Peyer's patch (tissue), 4 donors: ENCODE measurements around the gene EXOC3L2. TPM values are rescaled to one million over a fixed set of nuclear protein-coding genes. Genes with fewer than 3 reads are reported as not detected.
"Not testable (repeated sequence)": the region's sequence is repeated elsewhere in the genome, so short reads cannot be mapped to it uniquely, and the experiment has no call there.

Experiments used
- DNase-seq, 3 donors: peaks; one replicate each; pipeline ENCODE4 v3.0.0-alpha.2; 2017 to 2019
- H3K27ac ChIP-seq, 4 donors: fragments of 200-600 bp; sonication (generic); one replicate each; pipeline ENCODE4 v1.5.1; 2016 to 2019
- H3K27me3 ChIP-seq, 2 donors: fragments of 200-600 bp; sonication (generic); one replicate each; pipeline ENCODE4 v1.5.1; 2019
- H3K36me3 ChIP-seq, 3 donors: fragments of 200-600 bp; sonication (generic); one replicate each; pipeline ENCODE4 v1.5.1; 2016 to 2019
- H3K4me1 ChIP-seq, 4 donors: fragments of 200-600 bp; sonication (generic); one replicate each; pipeline ENCODE4 v1.5.1; 2016 to 2019
- H3K4me3 ChIP-seq, 4 donors: fragments of 200-600 bp; sonication (generic); 1 replicate in 3 of 4; 2 replicates in 1 of 4; pipeline ENCODE4 v1.5.1; 2016 to 2019; ENCODE audit warnings: mild to moderate bottlenecking in 1 of 4
- H3K9me3 ChIP-seq, 4 donors: fragments of 200-600 bp; sonication (generic); one replicate each; pipeline ENCODE4 v1.5.1; 2016 to 2019; ENCODE audit warnings: mild to moderate bottlenecking in 1 of 4
- CTCF ChIP-seq, 6 experiments: fragments of 450-650 bp in 4 of 6; fragments of 200-600 bp in 2 of 6; sonication (generic) in 1 of 6; IDR thresholded peaks; one replicate each; pipeline ENCODE4 v1.5.1; 2017 to 2019; ENCODE audit warnings: antibody characterized with exemption in 6 of 6, mild to moderate bottlenecking in 3 of 6, moderate library complexity in 1 of 6
- POLR2A ChIP-seq, 2 donors: fragments of 450-650 bp; IDR thresholded peaks; one replicate each; pipeline ENCODE4 v1.5.1; 2017; ENCODE audit warnings: antibody characterized with exemption in 2 of 2, mild to moderate bottlenecking in 2 of 2, moderate library complexity in 2 of 2
- total RNA-seq, 4 donors: library from RNA; depleted of rRNA; stranded (reverse); fragments of >200 nt; gene quantifications; one replicate each; pipeline ENCODE4 v1.1.0, GENCODE V29; 2016

EXOC3L2 gene
- total RNA-seq, 4 donors from 2014 or later, result 1.5 to 8.3 (median 1.5) TPM

DNA sequence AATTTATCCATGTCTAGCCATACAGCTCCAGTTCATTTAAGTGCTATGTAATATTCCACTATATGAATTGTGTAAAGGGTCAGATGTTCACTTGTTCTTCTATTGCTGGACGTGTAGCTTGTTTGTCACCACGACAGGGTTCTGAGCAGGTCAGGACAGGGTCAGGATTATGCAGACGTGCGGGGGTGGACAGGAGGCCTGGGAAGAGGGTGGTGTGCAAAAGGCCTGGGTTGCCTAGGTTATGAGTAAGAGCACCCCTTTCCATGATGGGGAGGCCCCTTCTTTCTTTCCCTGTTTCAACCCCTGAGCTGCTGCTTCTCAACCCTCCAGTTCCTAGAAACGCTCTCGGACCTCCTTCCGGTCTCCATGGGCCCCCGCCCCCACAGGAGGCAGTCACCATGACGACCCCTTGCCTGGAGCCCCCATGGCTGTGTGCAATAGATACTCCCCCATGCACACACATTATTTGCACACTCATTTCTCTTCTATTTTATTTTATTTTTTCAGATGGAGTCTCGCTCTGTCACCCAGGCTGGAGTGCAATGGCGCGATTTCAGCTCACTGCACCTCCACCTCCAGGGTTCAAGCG, 2.0 kb downstream of the EXOC3L2 start:
- Histone ChIP-seq H3K36me3 (no peaks in the 10 kb centered on the region), H3K27me3 (no peaks in the 10 kb centered on the region), H3K4me3 (no peak overlapping the region), H3K9me3 (no peaks in the 10 kb centered on the region), H3K4me1 (no peaks in the 10 kb centered on the region), H3K27ac (no peak overlapping the region)
- TF ChIP-seq CTCF (IDR thresholded peaks at IDR 0.05) (no peak), POLR2A (IDR thresholded peaks at IDR 0.05) (no peak)
- no peak for DNase-seq

DNA sequence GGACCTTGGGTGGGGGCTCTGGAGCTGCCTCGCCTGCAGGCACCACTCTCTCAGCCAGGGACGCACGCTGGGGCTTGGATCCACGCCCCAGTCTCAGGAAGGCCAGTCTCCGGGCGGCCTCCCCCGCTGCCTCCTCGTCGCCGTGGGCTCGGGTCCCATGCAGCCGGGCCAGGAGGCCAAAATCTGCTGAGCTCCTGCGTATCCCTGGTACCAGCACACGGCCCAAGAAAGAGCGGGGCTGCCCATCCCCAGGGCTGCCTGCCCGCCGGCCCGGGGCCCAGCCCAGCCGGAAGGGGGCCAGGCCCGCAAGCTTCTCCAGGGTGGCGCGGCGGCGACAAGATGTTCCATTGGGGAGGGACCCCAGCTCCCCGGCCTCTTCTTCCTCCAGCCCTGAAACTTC, 6.7 kb downstream of the EXOC3L2 start:
- Histone ChIP-seq H3K36me3 (no peaks in the 10 kb centered on the region), H3K9me3 (no peaks in the 10 kb centered on the region), H3K27me3 (peaks cover 0 to 5% of the 10 kb centered on the region in 2 donors), H3K4me3 (no peak overlapping the region), H3K27ac (no peak overlapping the region), H3K4me1 (no peaks in the 10 kb centered on the region)
- no peak for DNase-seq
- no peak for TF ChIP-seq CTCF (IDR thresholded peaks at IDR 0.05)
- TF ChIP-seq POLR2A (IDR thresholded peaks at IDR 0.05), result no peak

DNA sequence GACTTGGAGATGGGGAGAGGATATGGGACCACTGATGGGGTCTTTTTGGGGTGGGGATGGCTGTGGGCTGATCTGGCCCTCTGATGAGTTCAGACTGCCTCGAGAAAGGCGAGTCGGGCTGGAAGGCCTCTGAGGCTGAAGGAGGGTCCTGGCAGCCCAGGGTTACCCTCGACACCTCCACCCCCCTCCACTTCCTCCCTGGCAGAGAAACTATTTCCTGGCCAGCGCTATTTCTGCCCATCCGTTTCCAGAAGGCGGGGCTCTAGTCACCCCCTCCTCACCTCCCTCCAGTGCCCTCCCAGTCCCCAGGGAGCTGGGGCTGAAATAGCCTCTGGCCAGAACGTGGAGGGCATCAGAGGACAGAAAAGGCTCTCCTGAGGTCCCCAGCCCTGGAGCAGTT, 9.7 kb downstream of the EXOC3L2 start:
- no peak for DNase-seq
- Histone ChIP-seq H3K4me1 (no peaks in the 10 kb centered on the region), H3K27ac (no peak overlapping the region), H3K36me3 (no peaks in the 10 kb centered on the region), H3K4me3 (no peak overlapping the region), H3K27me3 (peaks cover 0 to 9% of the 10 kb centered on the region in 2 donors), H3K9me3 (no peaks in the 10 kb centered on the region)
- TF ChIP-seq CTCF (IDR thresholded peaks at IDR 0.05), result no peak
- TF ChIP-seq POLR2A (IDR thresholded peaks at IDR 0.05), result no peak

DNA sequence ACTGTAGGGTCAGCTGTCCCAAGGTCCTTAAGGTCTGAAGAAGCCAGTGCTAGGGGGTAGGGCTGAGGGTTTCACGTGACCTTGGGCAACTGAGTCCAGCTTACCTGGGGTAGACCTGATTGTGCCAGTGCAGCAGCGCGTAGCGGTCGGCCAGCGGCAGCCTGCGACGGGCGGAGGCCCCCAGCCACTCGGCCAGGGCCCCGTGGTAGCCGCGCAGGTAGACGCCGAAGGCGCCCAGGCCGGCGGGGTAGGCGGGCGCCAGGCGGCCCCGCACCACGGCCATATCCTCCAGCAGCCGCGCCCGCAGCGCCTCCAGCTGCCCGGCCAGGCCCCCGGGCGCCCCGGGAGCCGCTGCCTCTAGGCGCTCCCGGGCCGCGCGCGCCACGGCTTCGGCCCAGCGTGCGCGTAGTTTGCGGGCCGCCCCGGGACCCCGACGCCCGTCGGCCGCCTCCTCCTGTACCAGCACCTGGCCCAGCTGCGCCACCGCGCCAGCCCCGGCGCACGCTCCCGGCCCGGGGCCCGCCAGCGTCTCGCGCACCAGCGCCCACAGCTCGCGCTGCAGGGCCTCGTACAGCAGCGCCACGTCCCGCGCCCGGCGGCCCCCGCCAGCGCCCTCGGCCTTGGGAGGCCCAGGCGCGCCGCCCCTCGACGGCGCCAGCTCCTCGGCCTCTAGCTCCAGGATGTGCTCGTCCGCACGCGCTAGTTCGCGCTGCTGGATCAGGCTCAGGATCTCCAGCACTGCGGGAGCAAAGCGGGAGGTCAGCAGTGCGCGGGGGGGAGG, 10.9 kb downstream of the EXOC3L2 start:
- peaks cover 0 to 9% of the 10 kb centered on the region in 2 donors for H3K27me3 ChIP-seq
- H3K9me3 ChIP-seq, result no peaks in the 10 kb centered on the region
- TF ChIP-seq CTCF (IDR thresholded peaks at IDR 0.05) (no peak), POLR2A (IDR thresholded peaks at IDR 0.05) (no peak)
- H3K4me1 ChIP-seq, result no peaks in the 10 kb centered on the region
- H3K4me3 ChIP-seq, result no peak overlapping the region
- DNase-seq, result no peak
- H3K27ac ChIP-seq, result no peak overlapping the region
- H3K36me3 ChIP-seq, result no peaks in the 10 kb centered on the region

- Histone ChIP-seq H3K27me3 (peaks cover 0 to 9% of the 10 kb centered on the region in 2 donors), H3K4me1 (no peaks in the 10 kb centered on the region), H3K4me3 (no peak overlapping the region), H3K9me3 (no peaks in the 10 kb centered on the region), H3K36me3 (no peaks in the 10 kb centered on the region), H3K27ac (no peak overlapping the region)
- no peak for DNase-seq
- TF ChIP-seq CTCF (IDR thresholded peaks at IDR 0.05) (no peak), POLR2A (IDR thresholded peaks at IDR 0.05) (no peak)
Measured at GRCh38 chr19:45231891-45232290, 13.3 kb downstream of the EXOC3L2 start.

DNA sequence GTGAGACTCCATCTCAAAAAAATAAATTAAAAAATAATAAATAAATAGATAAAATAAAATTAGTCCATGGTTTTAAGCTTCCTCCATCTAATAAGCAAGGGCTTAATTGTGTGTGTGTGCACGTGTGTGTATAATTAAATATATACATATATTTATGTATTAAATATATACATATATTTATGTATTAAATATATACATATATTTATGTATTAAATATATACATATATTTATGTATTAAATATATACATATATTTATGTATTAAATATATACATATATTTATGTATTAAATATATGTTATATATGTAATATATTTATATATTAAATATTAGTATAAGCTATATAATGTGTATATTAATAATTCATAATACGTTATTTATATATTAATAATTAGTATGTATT, 16.2 kb downstream of the EXOC3L2 start:
- not testable (repeated sequence) for DNase-seq, H3K9me3 ChIP-seq

More for the DNA sequence above, 16.2 kb downstream of the EXOC3L2 start:
- H3K27me3 ChIP-seq, H3K4me3 ChIP-seq, H3K27ac ChIP-seq, H3K36me3 ChIP-seq, H3K4me1 ChIP-seq: not testable (repeated sequence)
